Ectodermal cell (in vitro differentiated cells): ENCODE measurements around the gene ANXA4. TPM values are rescaled to one million over a fixed set of nuclear protein-coding genes. Genes with fewer than 3 reads are reported as not detected.

Source experiments
- H3K27ac ChIP-seq: 2 replicates; pipeline ENCODE4 v1.7.0; 2013; ENCODE audit warnings: mild to moderate bottlenecking, low read depth, low read length; ENCODE audit not compliant: insufficient read depth, poor library complexity, severe bottlenecking
- H3K27me3 ChIP-seq: 2 replicates; pipeline ENCODE4 v1.7.0; 2013; ENCODE audit warnings: mild to moderate bottlenecking, low read length; ENCODE audit not compliant: insufficient read depth, control insufficient read depth, poor library complexity, severe bottlenecking
- H3K36me3 ChIP-seq: one replicate; pipeline ENCODE4 v1.7.0; 2013; ENCODE audit warnings: low read length; ENCODE audit not compliant: control insufficient read depth, insufficient read depth
- H3K4me1 ChIP-seq: one replicate; pipeline ENCODE4 v1.7.0; 2013; ENCODE audit warnings: low read length; ENCODE audit not compliant: control insufficient read depth, insufficient read depth
- H3K4me3 ChIP-seq: 2 replicates; pipeline ENCODE4 v1.7.0; 2013; ENCODE audit warnings: low read depth, low read length, control low read depth; ENCODE audit not compliant: insufficient read depth
- H3K9me3 ChIP-seq: 2 replicates; pipeline ENCODE4 v1.7.0; 2013; ENCODE audit warnings: mild to moderate bottlenecking, low read length, moderate library complexity; ENCODE audit not compliant: control insufficient read depth
- WGBS, 2 experiments: methylation state at CpG; one replicate each; pipeline ENCODE4 v1.1.7; 2013; ENCODE audit warnings: missing lambda C conversion rate in 2 of 2; 5-methylcytosine and 5-hydroxymethylcytosine counted together
- polyA plus RNA-seq, 4 experiments: library from polyadenylated mRNA; stranded (reverse); fragments of 50-300 nt; gene quantifications; one replicate each; pipeline ENCODE4 v1.2.3, GENCODE V29; 2013

ANXA4 gene
- polyA plus RNA-seq (2013, experiment 1 of 4), result 7.0 TPM
- polyA plus RNA-seq (2013, experiment 2 of 4), result 7.0 TPM
- polyA plus RNA-seq (2013, experiment 3 of 4), result 7.9 TPM
- 8.0 TPM for polyA plus RNA-seq (2013, experiment 4 of 4)

GRCh38 chr2:69741575-69742321 lies at the start of gene ANXA4:
Gene ANXA4 (plus strand): TSS chr2:69742134. CDS start chr2:69781566, 39,432 bp downstream.
- Histone ChIP-seq H3K9me3 (no peaks in the 10 kb centered on the region), H3K27me3 (peaks cover 39% of the 10 kb centered on the region), H3K4me1 (no peaks in the 10 kb centered on the region), H3K27ac (no peak within 1 kb of the TSS), H3K4me3 (peak within 1 kb of the TSS; percentile 54), H3K36me3 (no peaks in the 10 kb centered on the region)
- WGBS, 2 experiments, result 1% methylated on average over 75 of the region's 75 CpGs

DNA sequence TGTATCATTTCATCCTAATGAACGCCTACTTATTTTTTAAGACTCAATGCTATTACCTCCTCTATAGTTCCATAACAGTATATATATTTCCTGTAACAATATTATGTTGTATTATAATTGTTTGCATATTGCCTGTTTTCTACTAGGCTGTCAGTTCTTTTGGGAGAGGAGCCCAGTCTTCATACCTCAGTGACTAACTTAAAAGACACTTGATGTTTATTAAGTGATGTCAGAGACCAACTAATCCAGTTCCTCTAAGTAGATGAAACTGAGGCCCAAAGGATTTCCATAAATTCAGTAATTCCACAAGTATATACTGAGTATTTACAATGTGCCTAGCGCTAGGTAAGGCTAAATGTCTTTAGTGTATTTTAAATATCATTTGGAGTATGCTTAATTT lies 49.5 kb upstream of the ANXA4 start:
- Histone ChIP-seq H3K9me3 (no peaks in the 10 kb centered on the region), H3K4me1 (no peaks in the 10 kb centered on the region), H3K27me3 (no peaks in the 10 kb centered on the region), H3K4me3 (no peak overlapping the region), H3K27ac (no peak overlapping the region), H3K36me3 (no peaks in the 10 kb centered on the region)
- WGBS, 2 experiments, result 100% methylated on average over 1 of the region's 2 CpGs; no CpG with 5 or more reads in 1 of the 2 experiments

DNA sequence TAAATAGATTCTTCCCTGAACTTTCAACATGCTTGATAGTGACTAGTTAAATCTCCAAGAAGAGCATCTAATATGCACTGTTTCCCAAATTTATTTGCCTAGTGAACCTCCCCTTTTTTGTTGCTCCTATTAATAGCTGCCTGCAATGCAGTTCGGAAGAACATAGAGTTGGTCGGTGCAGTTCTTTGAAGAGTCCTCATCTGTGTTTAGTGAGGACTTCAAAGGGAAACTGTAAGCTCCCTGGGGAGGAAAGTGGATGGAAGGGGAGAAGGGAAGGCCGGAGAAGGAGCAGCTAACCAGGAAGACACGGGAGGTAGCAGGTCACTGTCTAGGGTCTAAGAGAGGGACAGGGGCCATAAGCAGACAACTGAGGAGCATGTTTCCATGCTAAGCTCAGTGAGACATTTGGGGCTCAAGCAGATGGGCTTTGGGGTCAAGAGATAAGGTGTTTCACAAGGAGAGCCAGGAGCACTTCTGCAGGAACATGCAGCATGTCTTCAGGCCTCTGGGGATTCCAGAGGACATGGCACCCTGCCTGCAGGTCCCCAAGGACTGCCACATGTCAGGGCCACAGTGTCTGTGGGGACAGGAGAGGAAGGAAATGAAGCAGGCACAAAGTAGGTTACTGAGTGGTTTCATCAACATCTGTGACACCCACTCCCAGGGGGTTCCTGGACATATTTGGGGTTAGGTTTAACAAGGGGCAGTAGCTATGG lies 48.7 kb upstream of the ANXA4 start:
- Histone ChIP-seq H3K9me3 (no peaks in the 10 kb centered on the region), H3K4me3 (no peak overlapping the region), H3K27me3 (no peaks in the 10 kb centered on the region), H3K27ac (no peak overlapping the region), H3K4me1 (no peaks in the 10 kb centered on the region), H3K36me3 (no peaks in the 10 kb centered on the region)
- 76 to 77% methylated on average over 4 of the region's 4 CpGs for WGBS, 2 experiments

GRCh38 chr2:69693775-69694450 lies 48.0 kb upstream of the ANXA4 start:
- WGBS, 2 experiments, result 92 to 96% methylated on average over 6 of the region's 6 CpGs
- Histone ChIP-seq H3K4me1 (no peaks in the 10 kb centered on the region), H3K4me3 (no peak overlapping the region), H3K9me3 (no peaks in the 10 kb centered on the region), H3K36me3 (no peaks in the 10 kb centered on the region), H3K27me3 (no peaks in the 10 kb centered on the region), H3K27ac (no peak overlapping the region)

DNA sequence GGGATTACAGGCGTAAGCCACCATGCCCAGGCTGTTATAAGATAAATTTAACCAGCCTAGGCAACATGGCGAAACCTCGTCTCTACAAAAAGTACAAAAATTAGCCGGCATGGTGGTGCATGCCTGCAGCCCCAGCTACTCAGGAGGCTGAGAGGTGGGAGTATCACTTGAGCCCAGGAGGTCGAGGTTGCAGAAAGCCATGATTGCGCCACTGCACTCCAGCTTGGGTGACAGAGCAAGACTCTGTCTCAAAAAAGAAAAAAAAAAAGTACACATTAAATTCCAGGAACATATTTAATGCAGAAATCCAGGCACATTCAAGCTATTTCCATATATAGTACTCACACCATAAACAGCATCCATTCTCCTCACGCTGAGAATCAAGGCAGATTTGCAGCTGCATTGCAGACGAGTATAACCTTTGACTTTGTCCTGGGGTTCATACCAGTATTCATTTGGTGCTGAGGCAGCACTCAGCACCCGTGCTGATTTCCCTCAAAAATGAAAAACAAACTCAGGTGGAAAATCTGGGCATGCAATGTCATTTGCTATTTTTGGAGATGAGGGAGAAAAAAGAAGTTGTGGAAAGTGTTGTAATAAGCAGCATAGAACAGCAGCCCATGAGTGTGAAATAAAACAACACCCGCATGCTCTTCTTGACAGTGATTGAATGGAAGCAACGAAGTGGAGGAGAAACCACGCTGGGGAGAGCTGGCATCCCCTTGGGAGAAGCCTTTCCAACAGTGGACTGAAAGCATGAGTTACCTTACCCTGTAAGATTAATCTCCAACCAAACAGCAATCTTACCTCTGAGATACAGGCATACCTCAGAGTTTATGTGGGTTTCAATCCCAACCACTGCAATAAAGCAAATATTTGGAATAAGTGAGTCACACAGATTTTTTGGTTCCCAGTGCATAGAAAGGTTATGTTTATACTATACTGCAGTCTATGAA lies 46.8 kb upstream of the ANXA4 start:
- 81 to 83% methylated on average over 12 of the region's 12 CpGs for WGBS, 2 experiments
- Histone ChIP-seq H3K4me3 (no peak overlapping the region), H3K9me3 (no peaks in the 10 kb centered on the region), H3K4me1 (no peaks in the 10 kb centered on the region), H3K36me3 (no peaks in the 10 kb centered on the region), H3K27me3 (no peaks in the 10 kb centered on the region), H3K27ac (no peak overlapping the region)

DNA sequence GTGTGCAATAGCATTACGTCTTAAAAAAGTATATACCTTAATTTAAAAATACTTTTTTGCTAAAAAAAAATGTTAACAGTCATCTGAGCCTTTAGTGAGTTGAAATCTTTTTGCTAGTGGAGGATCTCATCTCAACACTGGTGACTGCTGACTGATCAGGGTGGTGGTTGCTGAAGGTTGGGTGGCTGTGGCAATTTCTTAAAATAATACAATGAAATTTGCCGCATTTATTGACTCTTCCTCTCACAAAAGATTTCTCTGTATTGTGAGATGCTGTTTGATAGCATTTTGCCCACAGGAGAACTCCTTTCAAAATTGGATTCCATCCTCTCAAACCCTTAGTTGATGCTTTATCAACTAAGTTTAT lies 46.1 kb upstream of the ANXA4 start:
- H3K36me3 ChIP-seq, result no peaks in the 10 kb centered on the region
- no peaks in the 10 kb centered on the region for H3K27me3 ChIP-seq
- H3K27ac ChIP-seq, result no peak overlapping the region
- no peaks in the 10 kb centered on the region for H3K9me3 ChIP-seq
- H3K4me3 ChIP-seq, result no peak overlapping the region
- WGBS, 2 experiments, result 100% methylated on average over 1 of the region's 2 CpGs
- no peaks in the 10 kb centered on the region for H3K4me1 ChIP-seq

DNA sequence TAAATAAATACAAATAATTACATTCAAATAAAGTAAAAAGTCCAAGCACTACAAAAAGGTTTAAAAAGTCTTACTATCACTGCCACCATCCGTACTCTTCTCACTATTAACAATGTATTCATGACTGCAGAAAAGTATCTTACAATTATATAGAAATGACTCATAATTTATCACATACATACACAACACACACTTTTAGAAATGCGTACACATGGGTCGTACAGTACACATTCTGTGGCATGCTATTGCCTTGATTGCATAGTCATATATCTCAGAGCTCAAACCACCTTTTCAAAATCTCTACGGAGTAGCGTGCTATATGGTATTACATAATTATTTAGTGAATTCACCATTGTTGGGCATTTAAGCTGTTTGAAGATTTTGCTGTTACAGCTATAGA lies 41.6 kb upstream of the ANXA4 start:
- Histone ChIP-seq H3K27ac (no peak overlapping the region), H3K36me3 (no peaks in the 10 kb centered on the region), H3K27me3 (no peaks in the 10 kb centered on the region), H3K4me1 (no peaks in the 10 kb centered on the region), H3K9me3 (no peaks in the 10 kb centered on the region), H3K4me3 (no peak overlapping the region)
- WGBS, 2 experiments, result 96 to 98% methylated on average over 5 of the region's 5 CpGs

- Histone ChIP-seq H3K4me3 (no peak overlapping the region), H3K27me3 (no peaks in the 10 kb centered on the region), H3K27ac (no peak overlapping the region), H3K4me1 (no peaks in the 10 kb centered on the region), H3K36me3 (no peaks in the 10 kb centered on the region), H3K9me3 (no peaks in the 10 kb centered on the region)
- 78 to 87% methylated on average over 7 to 8 of the region's 9 CpGs for WGBS, 2 experiments
These were observed 40.6 kb upstream of the ANXA4 start for GRCh38 chr2:69701100-69701945.

DNA sequence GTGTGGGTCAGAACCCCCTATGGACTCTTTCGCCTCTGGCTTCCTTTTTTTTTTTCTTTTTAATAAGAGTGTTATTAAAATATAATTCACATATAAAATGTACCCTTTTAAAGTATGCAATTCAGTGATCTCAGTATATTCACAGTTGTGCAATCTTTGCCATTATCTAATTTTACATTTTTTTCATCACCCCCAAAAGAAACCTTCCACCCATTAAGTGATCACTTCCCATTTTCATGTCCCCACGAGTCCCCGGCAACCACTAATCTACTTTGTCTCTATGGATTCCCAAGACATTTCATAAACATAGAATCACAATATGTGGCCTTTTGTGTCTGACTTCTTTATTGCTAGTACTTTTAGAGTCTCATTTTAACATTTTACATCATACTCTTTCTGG lies 38.7 kb upstream of the ANXA4 start:
- H3K4me1 ChIP-seq, result no peaks in the 10 kb centered on the region
- no peaks in the 10 kb centered on the region for H3K36me3 ChIP-seq
- no peaks in the 10 kb centered on the region for H3K27me3 ChIP-seq
- WGBS, 2 experiments, result 89 to 91% methylated on average over 2 of the region's 3 CpGs
- H3K4me3 ChIP-seq, result no peak overlapping the region
- H3K9me3 ChIP-seq, result no peaks in the 10 kb centered on the region
- H3K27ac ChIP-seq, result no peak overlapping the region
